Right lobe of liver (tissue), 6 donors: Measurements from ENCODE around the gene THSD7B. TPM values are rescaled to one million over a fixed set of nuclear protein-coding genes. Genes with fewer than 3 reads are reported as not detected.

Source experiments
- ATAC-seq, 4 donors: fragments of 200-7000 bp; cut with Tn5 transposase; one replicate each; pipeline ENCODE4 v1.9.1; 2020; ENCODE audit warnings: mild to moderate bottlenecking in 4 of 4, moderate library complexity in 4 of 4
- DNase-seq, 3 donors: peaks; one replicate each; pipeline ENCODE4 v3.0.0-alpha.2; 2020
- H3K27ac ChIP-seq, 3 donors: fragments of 200-600 bp; one replicate each; pipeline ENCODE4 v1.8.0; 2022
- H3K27me3 ChIP-seq, 2 donors: fragments of 200-600 bp; one replicate each; pipeline ENCODE4 v1.8.0; 2022
- H3K36me3 ChIP-seq, 4 donors: fragments of 200-600 bp; sonication (generic) in 1 of 4; one replicate each; pipeline versions ENCODE4 v1.5.1 to v1.8.0; 2017 to 2022; ENCODE audit warnings: control low read depth in 1 of 4
- H3K4me1 ChIP-seq, 4 donors: fragments of 200-600 bp; sonication (generic) in 1 of 4; one replicate each; pipeline versions ENCODE4 v1.5.1 to v1.8.0; 2017 to 2022; ENCODE audit warnings: control low read depth in 1 of 4
- H3K4me3 ChIP-seq, 3 donors: fragments of 200-600 bp; one replicate each; pipeline ENCODE4 v1.8.0; 2022
- H3K9me3 ChIP-seq, 4 donors: fragments of 200-600 bp; sonication (generic) in 1 of 4; one replicate each; pipeline versions ENCODE4 v1.5.1 to v1.8.0; 2017 to 2022; ENCODE audit warnings: control low read depth in 1 of 4
- CTCF ChIP-seq, 4 donors: fragments of 200-600 bp in 3 of 4; fragments of 450-650 bp in 1 of 4; IDR thresholded peaks; one replicate each; pipeline versions ENCODE4 v1.5.1 to v1.8.0; 2016 to 2022; ENCODE audit warnings: antibody characterized with exemption in 4 of 4, mild to moderate bottlenecking in 2 of 4
- POLR2A ChIP-seq: fragments of 450-650 bp; IDR thresholded peaks from one replicate; pipeline ENCODE4 v1.6.1; 2017; ENCODE audit warnings: antibody characterized with exemption, mild to moderate bottlenecking
- WGBS: methylation state at CpG from one replicate; pipeline ENCODE4 v1.1.6; 2018; ENCODE audit warnings: low coverage, low lambda C conversion rate; ENCODE audit not compliant: insufficient coverage; ENCODE audit errors: missing lambda C conversion rate; 5-methylcytosine and 5-hydroxymethylcytosine counted together
- intact Hi-C, 2 donors: fragments of 100-400 bp; cut with DNase I; formaldehyde crosslinking; loops; one replicate each; pipeline versions ENCODE4 v1.11.2 to v1.14.1; 2022
- total RNA-seq, 6 experiments: library from RNA; depleted of rRNA in 2 of 6; stranded (reverse); fragments of >200 nt in 2 of 6; fragmentation: NEBNext Ultra II Directional in 3 of 6; extraction: Animal tissue kit (Norgen Biotek cat#: 25700) in 3 of 6; gene quantifications; one replicate each; pipeline versions ENCODE4 v1.1.0 to v1.2.4, GENCODE V29; 2016 to 2023
- donor health status: DM: no; HTN: yes; CAD: no.
- donor health status: DM: no; HTN: no; CAD: no.
- donor health status: DM: no; HTN: no; CAD: no.
- donor health status: DM: no; HTN: yes; CAD: no.
- donor health status: DM: no; HTN: yes; CAD: no.

THSD7B gene
- total RNA-seq, 6 experiments from 2014 or later, result 0.07 to 0.89 (median 0.24) TPM

- peak in 1 of 4 donors; percentile 58 for ATAC-seq
These were observed 144.4 kb downstream of the THSD7B start for GRCh38 chr2:136909777-136910176.

GRCh38 chr2:136916131-136916530 is 150.8 kb downstream of the THSD7B start:
- Histone ChIP-seq H3K27me3 (no peaks in the 10 kb centered on the region), H3K4me1 (no peaks in the 10 kb centered on the region), H3K9me3 (no peaks in the 10 kb centered on the region), H3K4me3 (no peak overlapping the region), H3K36me3 (no peaks in the 10 kb centered on the region), H3K27ac (no peak overlapping the region)
- ATAC-seq, result no peak
- intact Hi-C loops, result no loop called here
- TF ChIP-seq POLR2A (no peak), CTCF (IDR thresholded peaks at IDR 0.05) (no peak)
- WGBS, result 68% methylated on average over 2 of the region's 2 CpGs
- no peak for DNase-seq

More at GRCh38 chr2:136909777-136910176, 144.4 kb downstream of the THSD7B start:
- Histone ChIP-seq H3K27me3 (no peaks in the 10 kb centered on the region), H3K9me3 (no peaks in the 10 kb centered on the region), H3K27ac (no peak overlapping the region), H3K4me1 (no peaks in the 10 kb centered on the region), H3K36me3 (no peaks in the 10 kb centered on the region), H3K4me3 (no peak overlapping the region)
- WGBS, result 11% methylated on average over 1 of the region's 1 CpG
- no peak for DNase-seq
- TF ChIP-seq POLR2A (no peak), CTCF (IDR thresholded peaks at IDR 0.05) (no peak)
- intact Hi-C loops, result no loop called here

GRCh38 chr2:136917411-136917881 is 152.1 kb downstream of the THSD7B start:
- WGBS, result 71% methylated on average over 5 of the region's 5 CpGs
- intact Hi-C loops, result no loop called here
- Histone ChIP-seq H3K36me3 (no peaks in the 10 kb centered on the region), H3K27me3 (no peaks in the 10 kb centered on the region), H3K9me3 (no peaks in the 10 kb centered on the region), H3K4me3 (no peak overlapping the region), H3K4me1 (no peaks in the 10 kb centered on the region), H3K27ac (no peak overlapping the region)
- ATAC-seq, result no peak
- TF ChIP-seq CTCF (IDR thresholded peaks at IDR 0.05), result no peak
- TF ChIP-seq POLR2A, result no peak
- DNase-seq, result no peak

- Histone ChIP-seq H3K27ac (no peak overlapping the region), H3K9me3 (no peaks in the 10 kb centered on the region), H3K27me3 (no peaks in the 10 kb centered on the region), H3K36me3 (no peaks in the 10 kb centered on the region), H3K4me1 (no peaks in the 10 kb centered on the region), H3K4me3 (no peak overlapping the region)
- WGBS, result 85% methylated on average over 4 of the region's 4 CpGs
- DNase-seq, result no peak
- intact Hi-C loops, result no loop called here
- no peak for ATAC-seq
- no peak for TF ChIP-seq CTCF (IDR thresholded peaks at IDR 0.05)
- TF ChIP-seq POLR2A, result no peak
These were observed 154.3 kb downstream of the THSD7B start for GRCh38 chr2:136919682-136920081.
